Gastrocnemius medialis (tissue), 4 donors: ENCODE data around the gene HPN.

Source experiments
- POLR2A ChIP-seq, 2 donors: fragments of 450-650 bp; IDR thresholded peaks; one replicate each; pipeline ENCODE4 v1.6.1; 2017; ENCODE audit warnings: antibody characterized with exemption in 2 of 2, mild to moderate bottlenecking in 2 of 2, moderate library complexity in 2 of 2
- TF ChIP-seq, protein P1 (sequence below), 5 experiments: fragments of 450-650 bp in 3 of 5; fragments of 200-600 bp in 2 of 5; sonication (generic) in 2 of 5; IDR thresholded peaks in 4 of 5; conservative IDR thresholded peaks in 1 of 5; 1 replicate in 4 of 5; 2 replicates in 1 of 5; pipeline ENCODE4 v1.5.1; 2016 to 2019; ENCODE audit warnings: antibody characterized with exemption in 5 of 5, mild to moderate bottlenecking in 3 of 5, moderate library complexity in 3 of 5

DNA sequence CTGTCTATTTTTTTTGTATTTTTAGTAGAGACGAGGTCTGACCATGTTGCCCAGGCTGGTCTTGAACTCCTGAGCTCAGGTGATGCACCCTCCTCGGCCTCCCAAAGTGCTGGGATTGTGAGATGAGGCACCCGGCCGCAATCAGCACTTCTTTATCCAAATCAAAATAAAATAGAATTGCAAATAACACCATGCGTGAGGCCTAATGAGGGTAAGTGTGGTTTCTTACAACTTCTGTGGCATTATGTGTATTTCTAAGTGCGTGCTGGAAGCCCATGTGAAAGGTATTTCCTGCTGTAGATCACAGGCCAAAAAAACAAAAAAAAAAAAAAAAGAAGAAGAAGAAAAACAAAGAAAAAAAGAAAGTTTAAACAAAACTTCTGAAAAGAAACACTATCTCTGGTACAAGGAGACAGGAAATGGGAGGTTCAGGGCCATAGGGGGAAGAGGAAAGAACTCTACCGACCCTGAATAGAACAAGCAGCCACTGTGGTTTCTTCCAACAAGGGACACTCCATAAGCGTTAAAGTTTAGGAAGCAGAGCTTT is 44.4 kb upstream of the HPN start:
- no peak for TF ChIP-seq POLR2A (IDR thresholded peaks at IDR 0.05)
- TF ChIP-seq, protein P1, sequence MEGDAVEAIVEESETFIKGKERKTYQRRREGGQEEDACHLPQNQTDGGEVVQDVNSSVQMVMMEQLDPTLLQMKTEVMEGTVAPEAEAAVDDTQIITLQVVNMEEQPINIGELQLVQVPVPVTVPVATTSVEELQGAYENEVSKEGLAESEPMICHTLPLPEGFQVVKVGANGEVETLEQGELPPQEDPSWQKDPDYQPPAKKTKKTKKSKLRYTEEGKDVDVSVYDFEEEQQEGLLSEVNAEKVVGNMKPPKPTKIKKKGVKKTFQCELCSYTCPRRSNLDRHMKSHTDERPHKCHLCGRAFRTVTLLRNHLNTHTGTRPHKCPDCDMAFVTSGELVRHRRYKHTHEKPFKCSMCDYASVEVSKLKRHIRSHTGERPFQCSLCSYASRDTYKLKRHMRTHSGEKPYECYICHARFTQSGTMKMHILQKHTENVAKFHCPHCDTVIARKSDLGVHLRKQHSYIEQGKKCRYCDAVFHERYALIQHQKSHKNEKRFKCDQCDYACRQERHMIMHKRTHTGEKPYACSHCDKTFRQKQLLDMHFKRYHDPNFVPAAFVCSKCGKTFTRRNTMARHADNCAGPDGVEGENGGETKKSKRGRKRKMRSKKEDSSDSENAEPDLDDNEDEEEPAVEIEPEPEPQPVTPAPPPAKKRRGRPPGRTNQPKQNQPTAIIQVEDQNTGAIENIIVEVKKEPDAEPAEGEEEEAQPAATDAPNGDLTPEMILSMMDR (IDR thresholded peaks at IDR 0.05 in 4 of 5, conservative IDR thresholded peaks at IDR 0.05 in 1 of 5) = no peak
